Mucosa of rectum (tissue), 2 donors: Measurements from ENCODE around the gene MYH11.

Experiments used
- H3K27ac ChIP-seq, 2 donors: one replicate each; pipeline ENCODE4 v1.7.0; 2013; ENCODE audit warnings: inconsistent platforms in 2 of 2, low read depth in 2 of 2, low read length in 2 of 2
- H3K27me3 ChIP-seq, 2 donors: one replicate each; pipeline ENCODE4 v1.7.0; 2013; ENCODE audit warnings: low read length in 2 of 2; ENCODE audit not compliant: control insufficient read depth in 2 of 2, insufficient read depth in 2 of 2
- H3K36me3 ChIP-seq, 2 donors: one replicate each; pipeline ENCODE4 v1.7.0; 2013; ENCODE audit warnings: low read length in 2 of 2; ENCODE audit not compliant: control insufficient read depth in 2 of 2, insufficient read depth in 2 of 2
- H3K4me1 ChIP-seq, 2 donors: one replicate each; pipeline ENCODE4 v1.7.0; 2013; ENCODE audit warnings: low read length in 2 of 2, mild to moderate bottlenecking in 1 of 2; ENCODE audit not compliant: control insufficient read depth in 2 of 2, insufficient read depth in 2 of 2
- H3K4me3 ChIP-seq, 2 donors: one replicate each; pipeline ENCODE4 v1.7.0; 2013; ENCODE audit warnings: low read length in 2 of 2
- H3K9ac ChIP-seq, 2 donors: one replicate each; pipeline ENCODE4 v1.7.0; 2013; ENCODE audit warnings: low read length in 2 of 2, low read depth in 1 of 2, mild to moderate bottlenecking in 1 of 2
- H3K9me3 ChIP-seq, 2 donors: one replicate each; pipeline ENCODE4 v1.7.0; 2013; ENCODE audit warnings: low read length in 2 of 2; ENCODE audit not compliant: control insufficient read depth in 2 of 2
- donor health status: healthy.
- donor health status: Normal muscosa, but diverticular disease.

MYH11 gene

DNA sequence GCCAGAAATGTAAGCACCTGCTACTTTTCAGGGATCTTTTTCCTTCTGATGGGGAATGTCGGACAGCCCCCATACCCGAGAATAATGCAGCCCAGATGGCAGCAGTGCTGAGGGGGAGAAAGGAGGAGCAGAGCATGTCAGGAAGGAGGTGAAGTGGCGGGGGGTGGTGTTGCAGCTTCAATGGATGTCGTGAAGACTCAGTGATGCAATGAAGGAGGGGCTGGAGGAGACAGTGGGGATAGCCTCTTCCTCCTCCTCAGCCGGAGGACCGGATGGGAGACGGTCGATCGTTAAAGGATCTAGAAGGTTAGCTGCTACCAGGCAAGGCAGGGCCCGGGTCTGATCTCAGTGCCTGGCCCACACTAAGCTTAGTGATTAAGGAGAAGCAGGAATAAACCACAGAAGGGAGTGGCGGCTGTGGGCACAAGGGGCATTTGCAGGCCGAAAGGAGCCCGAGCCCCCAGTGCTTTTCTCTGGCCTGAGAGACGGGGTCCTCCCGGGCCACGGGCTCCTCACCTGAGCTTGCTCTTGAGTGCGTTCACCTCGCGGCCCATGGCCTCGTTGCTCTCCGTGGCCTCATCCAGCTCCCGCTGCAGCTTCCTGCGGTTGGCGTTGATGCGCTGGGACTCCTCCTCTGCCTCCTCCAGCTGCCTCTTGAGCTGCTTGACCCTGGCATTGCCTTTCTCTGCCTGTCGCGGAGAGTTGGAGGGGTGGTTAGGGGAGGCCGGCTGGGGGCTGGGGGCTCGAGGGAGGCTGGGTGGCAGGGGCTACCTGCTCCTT is 142.2 kb downstream of the MYH11 start:
- Histone ChIP-seq H3K27ac (no peak overlapping the region), H3K4me3 (no peak overlapping the region)

GRCh38 chr16:15708997-15709396 is 147.8 kb downstream of the MYH11 start:
- H3K9ac ChIP-seq, result no peak overlapping the region
- no peaks in the 10 kb centered on the region for H3K27me3 ChIP-seq
- no peaks in the 10 kb centered on the region for H3K4me1 ChIP-seq
- H3K9me3 ChIP-seq, result no peaks in the 10 kb centered on the region
- H3K36me3 ChIP-seq, result peaks cover 5 to 21% of the 10 kb centered on the region in 2 donors
- H3K27ac ChIP-seq, result no peak overlapping the region
- H3K4me3 ChIP-seq, result no peak overlapping the region

More for the DNA sequence above, 142.2 kb downstream of the MYH11 start:
- no peaks in the 10 kb centered on the region for H3K27me3 ChIP-seq
- peaks cover 11 to 30% of the 10 kb centered on the region in 2 donors for H3K36me3 ChIP-seq
- no peaks in the 10 kb centered on the region for H3K9me3 ChIP-seq
- H3K9ac ChIP-seq, result no peak overlapping the region
- H3K4me1 ChIP-seq, result no peaks in the 10 kb centered on the region

DNA sequence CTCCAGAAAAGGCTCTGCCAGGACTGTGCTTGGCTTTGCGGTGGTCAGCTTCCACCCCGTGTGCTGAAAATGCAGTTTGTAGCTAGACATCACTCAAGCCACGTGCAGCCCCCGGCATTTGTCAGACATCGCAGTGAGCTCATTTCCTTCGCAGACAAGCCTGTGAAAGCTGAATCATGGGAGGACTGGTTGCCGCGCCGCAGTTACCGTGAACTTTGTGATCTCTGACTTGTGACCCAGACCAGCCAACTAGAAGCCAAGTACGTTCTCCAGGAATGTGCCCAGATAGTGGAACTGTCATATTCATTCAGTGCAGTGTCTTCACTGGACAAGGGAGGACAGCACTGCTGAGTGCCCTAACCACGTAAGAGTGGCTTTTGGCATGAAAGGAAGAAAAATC is 148.7 kb downstream of the MYH11 start:
- Histone ChIP-seq H3K4me3 (no peak overlapping the region), H3K27ac (no peak overlapping the region), H3K36me3 (peaks cover 5 to 20% of the 10 kb centered on the region in 2 donors), H3K9ac (no peak overlapping the region), H3K4me1 (no peaks in the 10 kb centered on the region), H3K9me3 (no peaks in the 10 kb centered on the region), H3K27me3 (no peaks in the 10 kb centered on the region)

DNA sequence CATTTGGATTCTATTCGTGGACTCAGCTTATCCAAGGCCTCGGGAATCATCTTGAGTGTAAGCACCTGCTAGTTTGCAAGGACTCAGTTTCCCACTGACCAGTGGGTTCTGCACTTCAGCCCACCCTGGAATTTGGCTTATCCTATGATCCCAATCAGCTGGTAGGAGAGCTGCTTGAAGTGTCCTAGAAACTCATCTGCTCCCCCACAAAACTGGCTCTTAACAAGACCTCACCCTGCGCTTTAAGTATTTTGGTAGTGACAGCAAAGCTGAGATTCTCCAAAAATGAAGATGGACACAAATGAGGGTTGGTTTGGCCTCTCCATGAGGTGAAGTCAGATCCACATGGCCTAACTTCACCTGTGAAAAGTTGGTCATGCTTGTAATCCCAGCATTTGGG is 149.5 kb downstream of the MYH11 start:
- Histone ChIP-seq H3K27ac (no peak overlapping the region), H3K36me3 (peaks cover 5 to 20% of the 10 kb centered on the region in 2 donors), H3K4me1 (no peaks in the 10 kb centered on the region), H3K9ac (no peak overlapping the region), H3K4me3 (no peak overlapping the region), H3K9me3 (no peaks in the 10 kb centered on the region), H3K27me3 (no peaks in the 10 kb centered on the region)

- no peak overlapping the region for H3K4me3 ChIP-seq
Measured at GRCh38 chr16:15705064-15705565, 151.7 kb downstream of the MYH11 start.

DNA sequence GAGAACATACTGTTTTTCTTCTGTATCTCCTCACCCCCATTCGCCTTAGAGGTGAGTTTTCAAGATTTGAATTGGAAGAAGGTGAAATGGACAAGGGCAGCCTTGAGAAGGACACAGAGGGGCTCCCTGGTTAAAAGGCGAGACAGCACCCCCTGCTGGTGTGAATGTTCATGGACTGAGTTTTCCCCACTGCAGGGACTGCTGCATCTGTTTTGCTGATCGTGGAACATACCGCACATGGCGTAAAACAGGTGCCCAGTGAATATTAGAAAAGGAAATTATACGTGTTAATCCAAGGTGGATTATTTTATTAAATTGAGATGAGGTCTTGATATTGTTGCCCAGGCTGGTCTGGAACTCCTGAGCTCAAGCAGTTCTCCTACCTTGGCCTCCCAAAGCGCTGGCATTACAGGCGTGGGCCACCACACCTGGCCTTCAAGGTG is 152.3 kb downstream of the MYH11 start:
- Histone ChIP-seq H3K27me3 (no peaks in the 10 kb centered on the region), H3K9me3 (no peaks in the 10 kb centered on the region), H3K9ac (no peak overlapping the region), H3K4me3 (no peak overlapping the region), H3K36me3 (peaks cover 10 to 32% of the 10 kb centered on the region in 2 donors), H3K27ac (no peak overlapping the region), H3K4me1 (no peaks in the 10 kb centered on the region)

More at GRCh38 chr16:15705064-15705565, 151.7 kb downstream of the MYH11 start:
- Histone ChIP-seq H3K36me3 (peaks cover 9 to 32% of the 10 kb centered on the region in 2 donors), H3K27ac (no peak overlapping the region), H3K27me3 (no peaks in the 10 kb centered on the region), H3K4me1 (no peaks in the 10 kb centered on the region), H3K9me3 (no peaks in the 10 kb centered on the region), H3K9ac (no peak overlapping the region)

DNA sequence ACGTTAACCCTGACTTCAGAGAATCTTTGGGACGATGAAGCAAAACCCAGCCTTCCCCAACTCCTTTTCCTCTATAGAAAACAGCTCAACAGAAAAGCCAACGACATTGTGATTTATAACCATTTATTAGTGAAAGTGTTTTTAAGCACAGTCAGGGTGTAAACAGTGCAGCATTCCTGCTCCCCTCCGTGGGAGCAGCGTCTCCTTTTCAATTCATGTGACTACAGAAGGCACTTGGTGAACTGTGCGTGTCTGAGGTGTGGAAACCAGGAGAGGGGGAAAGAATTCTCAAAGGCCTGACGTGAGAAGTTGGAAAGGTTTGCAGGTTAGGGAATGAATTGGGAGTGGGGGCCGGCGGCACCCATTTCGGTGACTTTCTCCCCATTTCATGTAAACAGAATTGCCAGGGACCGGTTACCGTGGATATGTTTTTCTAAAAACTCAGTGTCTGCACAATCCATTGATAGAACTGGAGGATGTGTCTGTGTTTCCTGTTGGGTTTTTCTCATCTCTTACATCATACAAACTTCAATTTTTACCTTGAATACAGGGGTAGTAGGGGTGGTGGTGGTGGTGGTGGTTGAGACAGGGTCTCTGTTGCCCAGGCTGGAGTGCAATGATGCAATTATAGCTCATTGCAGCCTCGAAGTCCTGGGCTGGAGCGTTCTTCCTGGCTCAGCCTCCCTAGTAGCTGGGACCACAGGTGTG is 153.6 kb downstream of the MYH11 start:
- no peaks in the 10 kb centered on the region for H3K9me3 ChIP-seq
- H3K27ac ChIP-seq, result no peak overlapping the region
- no peaks in the 10 kb centered on the region for H3K4me1 ChIP-seq
- H3K36me3 ChIP-seq, result peaks cover 18 to 40% of the 10 kb centered on the region in 2 donors
- no peak overlapping the region for H3K4me3 ChIP-seq
- no peaks in the 10 kb centered on the region for H3K27me3 ChIP-seq
- no peak overlapping the region for H3K9ac ChIP-seq

DNA sequence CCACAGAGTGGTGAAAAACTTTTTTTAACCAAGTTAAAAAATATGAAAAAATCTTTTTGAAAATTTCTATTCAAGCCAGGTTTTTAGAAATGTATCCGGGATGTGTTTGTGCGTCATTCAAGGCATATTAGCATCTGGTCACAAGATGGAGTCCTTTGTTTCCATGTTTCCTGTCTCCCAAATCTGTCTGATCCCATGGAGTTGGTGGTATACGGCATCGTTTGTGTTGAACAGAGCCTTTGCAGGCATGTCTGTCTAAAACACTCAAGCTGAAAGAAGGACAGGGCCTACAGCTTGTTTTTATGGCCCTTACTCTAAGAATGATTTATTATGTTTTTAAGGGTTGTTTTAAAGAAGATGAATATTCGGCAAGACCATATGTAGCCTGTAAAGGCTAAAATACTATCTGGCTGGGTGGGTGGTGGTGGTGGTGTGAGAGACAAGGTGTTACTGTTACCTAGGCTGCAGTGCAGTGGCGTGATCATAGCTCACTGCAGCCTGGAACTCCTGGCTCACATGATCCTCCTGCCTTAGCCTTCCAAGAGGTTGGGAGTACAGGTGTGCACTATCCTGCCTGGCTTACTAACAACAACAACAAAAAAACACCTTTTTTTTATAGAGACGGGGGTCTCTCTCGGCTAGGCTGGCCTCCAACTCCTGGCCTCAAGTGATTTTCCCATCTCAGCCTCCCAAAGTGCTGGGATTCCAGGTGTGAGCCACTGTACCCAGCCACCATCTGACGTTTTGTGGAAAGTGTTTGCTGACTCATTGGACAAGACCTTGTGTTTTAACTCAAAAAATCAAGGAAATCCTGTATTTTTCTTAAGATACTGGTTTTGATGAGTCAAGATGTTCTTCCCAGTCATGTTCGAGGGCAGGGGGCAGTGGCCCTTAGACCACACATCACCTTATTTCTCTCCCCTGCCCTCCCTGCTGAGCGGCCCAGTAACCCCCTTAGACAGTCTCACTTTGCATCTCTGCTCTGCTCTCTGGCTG is 154.6 kb downstream of the MYH11 start:
- Histone ChIP-seq H3K4me1 (no peaks in the 10 kb centered on the region), H3K9ac (no peak overlapping the region), H3K9me3 (no peaks in the 10 kb centered on the region), H3K4me3 (no peak overlapping the region), H3K27ac (no peak overlapping the region), H3K27me3 (no peaks in the 10 kb centered on the region), H3K36me3 (peaks cover 22 to 39% of the 10 kb centered on the region in 2 donors)

DNA sequence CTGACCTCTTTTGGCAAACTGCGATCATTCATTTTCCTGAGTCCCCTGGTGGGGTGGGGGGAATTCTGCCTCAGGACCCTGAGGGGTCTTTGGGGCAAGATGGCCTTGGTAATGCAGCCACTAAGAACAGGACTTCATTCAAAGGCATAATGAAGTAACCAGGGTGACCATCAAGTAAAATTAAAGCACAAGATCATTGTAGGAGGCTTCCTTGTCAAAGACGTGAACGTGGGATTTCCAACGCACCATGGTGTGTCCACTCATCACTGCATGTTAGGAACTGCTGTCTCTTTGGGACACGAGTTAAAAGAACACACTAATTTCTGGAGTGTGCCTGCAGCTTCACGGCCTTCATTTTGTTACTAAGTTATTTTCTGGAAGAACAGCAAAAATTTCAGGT is 155.5 kb downstream of the MYH11 start:
- H3K36me3 ChIP-seq, result peaks cover 29 to 49% of the 10 kb centered on the region in 2 donors
- no peak overlapping the region for H3K27ac ChIP-seq

More for the DNA sequence above, 155.5 kb downstream of the MYH11 start:
- H3K9me3 ChIP-seq, result no peaks in the 10 kb centered on the region
- no peak overlapping the region for H3K4me3 ChIP-seq
- H3K9ac ChIP-seq, result no peak overlapping the region
- no peaks in the 10 kb centered on the region for H3K4me1 ChIP-seq
- H3K27me3 ChIP-seq, result no peaks in the 10 kb centered on the region
